Kidney capillary endothelial cell (primary cell): ENCODE measurements around the gene ALDH9A1.

Experiments used
- DNase-seq: peaks from one replicate; pipeline ENCODE4 v3.0.0-alpha.2; 2018; ENCODE audit warnings: low spot score

The ALDH9A1 gene

GRCh38 chr1:165619647-165620151 is 78.7 kb downstream of the ALDH9A1 start:
- DNase-seq: no peak

- no peak for DNase-seq
Observed at GRCh38 chr1:165616987-165617546, 81.3 kb downstream of the ALDH9A1 start.

GRCh38 chr1:165616054-165616612 is 82.2 kb downstream of the ALDH9A1 start:
- no peak for DNase-seq
